ACC112 (cell line): Measurements from ENCODE around the gene DNM3.

Experiments
- H2AFZ ChIP-seq: fragments of 200-600 bp; sonication (generic); one replicate; pipeline ENCODE4 v1.6.0; 2017; ENCODE audit warnings: antibody characterized with exemption, low read length; ENCODE audit not compliant: unreplicated experiment
- H3K27ac ChIP-seq: fragments of 200-600 bp; sonication (generic); 2 replicates; pipeline ENCODE4 v1.5.1; 2014; ENCODE audit warnings: low read depth, mild to moderate bottlenecking, antibody characterized with exemption, low read length, moderate library complexity
- H3K27me3 ChIP-seq: fragments of 200-600 bp; sonication (generic); 2 replicates; pipeline ENCODE4 v1.6.1; 2014; ENCODE audit warnings: mild to moderate bottlenecking, antibody characterized with exemption, low read length, moderate library complexity, mixed read lengths; ENCODE audit not compliant: insufficient read depth
- H3K36me3 ChIP-seq: fragments of 200-600 bp; sonication (generic); 2 replicates; pipeline ENCODE4 v1.6.1; 2016; ENCODE audit warnings: mild to moderate bottlenecking, antibody characterized with exemption, low read length, moderate library complexity, mixed read lengths; ENCODE audit not compliant: insufficient read depth
- H3K4me1 ChIP-seq: fragments of 200-600 bp; sonication (generic); one replicate; pipeline ENCODE4 v1.6.1; 2016; ENCODE audit warnings: low read length, mixed read lengths; ENCODE audit not compliant: insufficient read depth, unreplicated experiment, control insufficient read depth
- H3K4me3 ChIP-seq: fragments of 200-600 bp; sonication (generic); 2 replicates; pipeline ENCODE4 v1.5.1; 2014; ENCODE audit warnings: mild to moderate bottlenecking, low read depth, low read length
- H3K79me2 ChIP-seq: fragments of 200-600 bp; sonication (generic); one replicate; pipeline ENCODE4 v1.6.0; 2016; ENCODE audit warnings: low read length; ENCODE audit not compliant: control insufficient read depth, unreplicated experiment, insufficient read depth

Gene DNM3

DNA sequence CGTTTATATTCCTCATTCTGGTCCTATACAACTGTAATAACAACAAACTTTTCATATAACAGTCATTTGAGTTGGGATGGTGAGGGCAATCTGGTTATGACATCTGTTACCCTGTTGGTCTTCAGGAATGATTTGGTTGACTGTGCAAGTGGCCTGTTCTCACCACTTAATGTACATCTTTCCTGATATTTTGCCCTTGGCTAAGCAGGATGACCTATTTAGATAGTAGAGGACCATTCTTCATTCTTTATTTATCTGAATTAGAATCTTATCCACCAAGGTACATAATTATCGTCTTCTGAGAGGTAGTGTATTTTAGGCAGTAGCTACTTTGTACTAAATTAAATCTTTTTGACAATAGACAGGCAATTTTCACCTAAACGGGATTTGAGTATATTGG, 154.3 kb downstream of the DNM3 start:
- Histone ChIP-seq H3K4me3 (no peak overlapping the region), H3K36me3 (no peaks in the 10 kb centered on the region), H3K27ac (no peak overlapping the region), H3K4me1 (no peaks in the 10 kb centered on the region), H2AFZ (no peak overlapping the region), H3K27me3 (no peaks in the 10 kb centered on the region), H3K79me2 (no peaks in the 10 kb centered on the region)

GRCh38 chr1:171997936-171998335, 156.6 kb downstream of the DNM3 start:
- Histone ChIP-seq H3K4me3 (no peak overlapping the region), H2AFZ (no peak overlapping the region), H3K4me1 (no peaks in the 10 kb centered on the region), H3K79me2 (no peaks in the 10 kb centered on the region), H3K36me3 (no peaks in the 10 kb centered on the region), H3K27ac (no peak overlapping the region), H3K27me3 (no peaks in the 10 kb centered on the region)

DNA sequence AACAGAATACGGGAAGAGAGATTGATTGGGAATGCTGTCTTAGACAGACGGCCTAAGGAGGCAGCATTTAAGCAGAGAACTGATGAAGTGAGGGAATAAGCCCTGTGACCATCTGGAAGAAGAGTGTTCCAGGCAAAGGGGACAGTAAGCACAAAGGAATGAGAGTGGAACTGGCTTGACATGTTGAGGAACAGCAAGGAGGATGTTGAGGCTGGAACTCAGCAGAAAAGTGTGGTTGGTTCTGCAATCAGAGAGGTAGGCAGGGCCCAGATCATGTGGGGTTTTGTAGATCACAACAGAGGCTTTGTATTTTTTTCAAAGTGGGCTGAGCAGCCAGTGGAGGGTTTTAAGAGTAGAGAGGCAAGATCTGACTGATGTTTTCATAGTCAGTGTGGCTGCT, 157.4 kb downstream of the DNM3 start:
- no peak overlapping the region for H3K27ac ChIP-seq
- no peaks in the 10 kb centered on the region for H3K27me3 ChIP-seq
- H3K79me2 ChIP-seq: no peaks in the 10 kb centered on the region
- H3K4me1 ChIP-seq: peaks cover 2% of the 10 kb centered on the region
- no peak overlapping the region for H3K4me3 ChIP-seq
- no peaks in the 10 kb centered on the region for H3K36me3 ChIP-seq
- no peak overlapping the region for H2AFZ ChIP-seq

GRCh38 chr1:171999756-172000155, 158.5 kb downstream of the DNM3 start:
- peaks cover 11% of the 10 kb centered on the region for H3K4me1 ChIP-seq
- no peaks in the 10 kb centered on the region for H3K36me3 ChIP-seq
- no peak overlapping the region for H2AFZ ChIP-seq
- H3K27me3 ChIP-seq: no peaks in the 10 kb centered on the region
- H3K79me2 ChIP-seq: no peaks in the 10 kb centered on the region
- H3K4me3 ChIP-seq: no peak overlapping the region
- no peak overlapping the region for H3K27ac ChIP-seq

DNA sequence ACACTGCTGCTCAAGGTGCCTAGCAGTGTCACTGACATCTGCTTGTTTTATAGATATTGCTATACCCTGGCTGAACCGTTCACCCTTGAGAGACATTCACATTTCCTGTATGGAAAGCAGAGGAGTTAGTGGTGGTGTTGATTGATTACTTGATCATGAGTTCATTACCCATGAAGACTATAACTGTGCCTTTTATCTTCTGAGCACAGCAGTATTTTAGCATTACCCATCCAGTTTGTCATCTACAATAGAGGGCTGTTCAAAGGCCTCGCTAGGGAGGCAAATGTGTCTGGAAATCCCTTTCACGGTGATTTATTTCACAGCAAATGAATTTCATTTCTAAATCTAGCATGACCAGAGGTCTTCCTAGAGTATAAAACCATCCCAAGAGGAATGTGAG, 160.0 kb downstream of the DNM3 start:
- Histone ChIP-seq H3K36me3 (no peaks in the 10 kb centered on the region), H3K27ac (no peak overlapping the region), H3K4me1 (peaks cover 11% of the 10 kb centered on the region), H2AFZ (no peak overlapping the region), H3K4me3 (no peak overlapping the region), H3K79me2 (no peaks in the 10 kb centered on the region), H3K27me3 (no peaks in the 10 kb centered on the region)

- H3K36me3 ChIP-seq: no peaks in the 10 kb centered on the region
- peaks cover 11% of the 10 kb centered on the region for H3K4me1 ChIP-seq
- H3K4me3 ChIP-seq: no peak overlapping the region
- H2AFZ ChIP-seq: no peak overlapping the region
- no peaks in the 10 kb centered on the region for H3K27me3 ChIP-seq
- H3K79me2 ChIP-seq: no peaks in the 10 kb centered on the region
- H3K27ac ChIP-seq: no peak overlapping the region
These were observed 161.5 kb downstream of the DNM3 start for GRCh38 chr1:172002725-172003345.

GRCh38 chr1:172003766-172004530, 162.7 kb downstream of the DNM3 start:
- H3K27me3 ChIP-seq: no peaks in the 10 kb centered on the region

DNA sequence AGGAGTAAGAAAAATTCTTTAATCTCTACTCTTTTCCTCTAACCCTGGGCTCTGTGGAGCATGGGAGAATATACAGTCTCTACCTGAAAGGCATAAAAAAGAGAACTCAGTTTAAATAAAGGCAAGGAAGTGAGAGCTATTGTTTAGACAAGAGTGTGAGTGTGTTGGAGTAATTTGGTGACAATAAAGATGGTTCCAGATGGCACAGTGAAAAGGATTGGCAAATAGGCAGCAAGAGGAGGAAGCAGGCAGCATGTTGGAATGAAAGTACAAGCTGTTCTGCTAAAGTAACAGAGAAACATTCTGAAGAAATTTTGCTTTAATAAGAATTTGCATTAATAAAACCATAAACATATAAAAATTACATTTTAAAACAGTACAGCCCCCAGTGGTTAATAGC, 163.4 kb downstream of the DNM3 start:
- Histone ChIP-seq H3K27me3 (no peaks in the 10 kb centered on the region), H3K36me3 (no peaks in the 10 kb centered on the region), H3K79me2 (no peaks in the 10 kb centered on the region), H2AFZ (no peak overlapping the region), H3K4me3 (no peak overlapping the region), H3K27ac (no peak overlapping the region), H3K4me1 (peaks cover 11% of the 10 kb centered on the region)

More at GRCh38 chr1:172003766-172004530, 162.7 kb downstream of the DNM3 start:
- Histone ChIP-seq H3K79me2 (no peaks in the 10 kb centered on the region), H3K4me1 (peaks cover 11% of the 10 kb centered on the region), H3K27ac (no peak overlapping the region), H3K36me3 (no peaks in the 10 kb centered on the region), H2AFZ (no peak overlapping the region), H3K4me3 (no peak overlapping the region)

- no peak overlapping the region for H3K4me3 ChIP-seq
- H3K4me1 ChIP-seq: peaks cover 11% of the 10 kb centered on the region
- no peaks in the 10 kb centered on the region for H3K79me2 ChIP-seq
- H3K27me3 ChIP-seq: no peaks in the 10 kb centered on the region
- no peaks in the 10 kb centered on the region for H3K36me3 ChIP-seq
- no peak overlapping the region for H3K27ac ChIP-seq
- H2AFZ ChIP-seq: no peak overlapping the region
These were observed 164.6 kb downstream of the DNM3 start for GRCh38 chr1:172005856-172006255.

GRCh38 chr1:172006660-172007059, 165.4 kb downstream of the DNM3 start:
- H3K27ac ChIP-seq: no peak overlapping the region
- no peaks in the 10 kb centered on the region for H3K79me2 ChIP-seq
- H2AFZ ChIP-seq: no peak overlapping the region
- no peaks in the 10 kb centered on the region for H3K27me3 ChIP-seq
- H3K4me3 ChIP-seq: no peak overlapping the region
- peaks cover 11% of the 10 kb centered on the region for H3K4me1 ChIP-seq
- no peaks in the 10 kb centered on the region for H3K36me3 ChIP-seq

DNA sequence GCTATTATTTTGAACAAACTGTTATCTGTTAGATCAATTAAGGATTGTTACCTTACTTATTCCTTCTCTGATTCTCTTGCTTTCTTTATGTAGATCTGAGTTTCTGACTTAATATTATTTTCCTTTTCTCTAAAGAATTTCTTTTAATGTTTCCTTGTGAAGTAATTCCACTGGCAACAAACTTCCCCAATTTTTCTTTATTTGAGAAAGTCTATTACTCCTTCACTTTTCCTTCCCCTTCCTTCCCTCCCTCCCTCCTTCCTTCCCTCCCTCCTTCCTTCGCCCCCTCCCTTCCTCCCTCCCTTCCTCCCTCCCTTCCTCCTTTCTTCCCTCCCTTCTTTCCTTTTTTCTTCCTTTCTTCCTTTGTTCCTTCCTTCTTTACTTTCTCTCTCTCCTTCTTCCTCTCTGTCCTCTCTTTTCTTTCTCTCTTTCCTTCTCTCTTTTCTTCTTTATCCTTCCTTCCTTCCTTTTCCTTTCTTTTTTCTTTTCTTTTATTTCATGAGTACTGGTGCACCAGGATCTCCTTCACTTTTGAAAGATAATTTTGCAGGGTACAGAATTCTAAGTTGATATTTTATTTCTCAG, 177.5 kb downstream of the DNM3 start:
- H3K36me3 ChIP-seq: no peaks in the 10 kb centered on the region
- no peak overlapping the region for H3K4me3 ChIP-seq
- no peak overlapping the region for H2AFZ ChIP-seq
- H3K4me1 ChIP-seq: peaks cover 4% of the 10 kb centered on the region
- no peaks in the 10 kb centered on the region for H3K79me2 ChIP-seq
- H3K27ac ChIP-seq: no peak overlapping the region
- no peaks in the 10 kb centered on the region; the same call in 1 of the 2 replicates for H3K27me3 ChIP-seq
